ENCODE data around the gene TCEA2. TPM values are rescaled to one million over a fixed set of nuclear protein-coding genes. Genes with fewer than 3 reads are reported as not detected.
A peak's percentile ranks its signal among the peaks of the same experiment; 100 is the strongest.

Gene TCEA2
- total and polyA plus RNA-seq, 9 of the 15 experiments (the other 6 are each of a cell fraction or from before 2014, with no cell fraction given) = 1.4 to 28.7 (median 5.4) TPM

DNA sequence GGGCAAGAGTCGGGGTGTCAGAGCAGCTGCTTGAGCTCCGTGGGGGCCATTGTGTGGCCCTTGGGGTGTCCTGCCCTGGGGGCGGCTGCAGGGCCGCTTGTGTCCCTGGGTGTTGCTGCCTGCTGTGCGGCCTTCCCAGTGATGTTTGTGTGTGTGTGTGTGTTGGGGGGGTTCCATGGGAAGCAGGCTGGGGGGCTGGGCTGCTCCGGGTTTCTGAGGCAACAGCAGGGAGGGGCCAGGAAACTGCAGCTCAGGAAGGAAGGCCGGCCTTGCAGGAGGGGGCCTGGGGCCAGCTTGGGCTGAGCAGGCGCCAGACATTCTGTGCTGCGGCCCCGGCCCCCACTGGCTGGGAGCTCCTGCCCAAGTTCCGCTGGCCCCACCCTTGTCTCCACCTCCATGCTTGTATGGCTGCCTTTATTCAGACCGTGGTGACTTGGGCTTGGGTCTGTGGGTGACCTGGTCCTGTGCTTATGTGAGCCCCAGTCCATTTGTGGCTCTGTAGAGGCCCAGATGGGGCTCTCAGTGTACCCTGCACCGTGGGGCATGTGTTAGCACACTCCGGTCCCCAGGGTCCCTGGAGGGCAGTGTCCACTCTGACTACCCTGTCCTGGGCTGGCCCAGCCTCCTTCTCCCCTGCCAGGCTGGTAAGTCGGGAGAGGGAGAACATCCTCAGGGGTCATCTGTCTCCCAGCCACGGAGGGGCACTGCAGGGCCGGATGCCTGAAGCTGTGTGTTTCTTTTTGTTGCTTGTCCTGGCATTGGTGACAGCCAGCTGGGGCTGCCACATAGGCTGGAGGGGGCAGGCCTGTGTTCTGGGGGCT is 8.9 kb upstream of the TCEA2 start (continued):
- no peak for TF ChIP-seq MIER1 (IDR thresholded peaks at IDR 0.05; ENCODE audit: low read depth)
- TF ChIP-seq, protein P1, sequence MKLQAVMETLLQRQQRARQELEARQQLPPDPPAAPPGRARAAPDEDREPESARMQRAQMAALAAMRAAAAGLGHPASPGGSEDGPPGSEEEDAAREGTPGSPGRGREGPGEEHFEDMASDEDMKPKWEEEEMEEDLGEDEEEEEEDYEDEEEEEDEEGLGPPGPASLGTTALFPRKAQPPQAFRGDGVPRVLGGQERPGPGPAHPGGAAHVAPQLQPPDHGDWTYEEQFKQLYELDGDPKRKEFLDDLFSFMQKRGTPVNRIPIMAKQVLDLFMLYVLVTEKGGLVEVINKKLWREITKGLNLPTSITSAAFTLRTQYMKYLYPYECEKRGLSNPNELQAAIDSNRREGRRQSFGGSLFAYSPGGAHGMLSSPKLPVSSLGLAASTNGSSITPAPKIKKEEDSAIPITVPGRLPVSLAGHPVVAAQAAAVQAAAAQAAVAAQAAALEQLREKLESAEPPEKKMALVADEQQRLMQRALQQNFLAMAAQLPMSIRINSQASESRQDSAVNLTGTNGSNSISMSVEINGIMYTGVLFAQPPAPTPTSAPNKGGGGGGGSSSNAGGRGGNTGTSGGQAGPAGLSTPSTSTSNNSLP (IDR thresholded peaks at IDR 0.05; ENCODE audit: borderline replicate concordance, low read depth, low read length) = no peak
- no peak for TF ChIP-seq POLR2AphosphoS5 (IDR thresholded peaks at IDR 0.05; ENCODE audit: control insufficient read depth, insufficient read depth, low read depth, low read length)
- no peak for TF ChIP-seq ZNF316 (IDR thresholded peaks at IDR 0.05)
- TF ChIP-seq PTBP1 (IDR thresholded peaks at IDR 0.05; ENCODE audit: low read depth, low read length) = no peak
- no peak for TF ChIP-seq KLF16 (IDR thresholded peaks at IDR 0.05)
- TF ChIP-seq RFX1 (IDR thresholded peaks at IDR 0.05) = no peak
- TF ChIP-seq GTF2F1 (IDR thresholded peaks at IDR 0.05; ENCODE audit: low read depth, low read length) = no peak
- peak; percentile 42 for TF ChIP-seq ZFX (CRISPR knock-in tag; IDR thresholded peaks at IDR 0.05)
- TF ChIP-seq, protein P2, sequence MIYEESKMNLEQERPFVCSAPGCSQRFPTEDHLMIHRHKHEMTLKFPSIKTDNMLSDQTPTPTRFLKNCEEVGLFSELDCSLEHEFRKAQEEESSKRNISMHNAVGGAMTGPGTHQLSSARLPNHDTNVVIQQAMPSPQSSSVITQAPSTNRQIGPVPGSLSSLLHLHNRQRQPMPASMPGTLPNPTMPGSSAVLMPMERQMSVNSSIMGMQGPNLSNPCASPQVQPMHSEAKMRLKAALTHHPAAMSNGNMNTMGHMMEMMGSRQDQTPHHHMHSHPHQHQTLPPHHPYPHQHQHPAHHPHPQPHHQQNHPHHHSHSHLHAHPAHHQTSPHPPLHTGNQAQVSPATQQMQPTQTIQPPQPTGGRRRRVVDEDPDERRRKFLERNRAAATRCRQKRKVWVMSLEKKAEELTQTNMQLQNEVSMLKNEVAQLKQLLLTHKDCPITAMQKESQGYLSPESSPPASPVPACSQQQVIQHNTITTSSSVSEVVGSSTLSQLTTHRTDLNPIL (CRISPR knock-in tag; IDR thresholded peaks at IDR 0.05) = no peak
- no peak for TF ChIP-seq ZNF785 (CRISPR knock-in tag; IDR thresholded peaks at IDR 0.05)
- no peak for TF ChIP-seq OTX1 (CRISPR knock-in tag; IDR thresholded peaks at IDR 0.05)
- TF ChIP-seq ZNF57 (CRISPR knock-in tag; IDR thresholded peaks at IDR 0.05) = no peak
- no peak for TF ChIP-seq POLR2A (conservative IDR thresholded peaks at IDR 0.05)
- no peak for TF ChIP-seq PTRF (tag; IDR thresholded peaks at IDR 0.05)
- no peak for TF ChIP-seq KLF1 (tag; IDR thresholded peaks at IDR 0.05)
- TF ChIP-seq PHF8 (IDR thresholded peaks at IDR 0.05; ENCODE audit: borderline replicate concordance, low read length) = peak; percentile 39; the same call in 1 of the 2 replicates
- TF ChIP-seq ZBED1 (IDR thresholded peaks at IDR 0.05) = no peak
- TF ChIP-seq, protein P3, sequence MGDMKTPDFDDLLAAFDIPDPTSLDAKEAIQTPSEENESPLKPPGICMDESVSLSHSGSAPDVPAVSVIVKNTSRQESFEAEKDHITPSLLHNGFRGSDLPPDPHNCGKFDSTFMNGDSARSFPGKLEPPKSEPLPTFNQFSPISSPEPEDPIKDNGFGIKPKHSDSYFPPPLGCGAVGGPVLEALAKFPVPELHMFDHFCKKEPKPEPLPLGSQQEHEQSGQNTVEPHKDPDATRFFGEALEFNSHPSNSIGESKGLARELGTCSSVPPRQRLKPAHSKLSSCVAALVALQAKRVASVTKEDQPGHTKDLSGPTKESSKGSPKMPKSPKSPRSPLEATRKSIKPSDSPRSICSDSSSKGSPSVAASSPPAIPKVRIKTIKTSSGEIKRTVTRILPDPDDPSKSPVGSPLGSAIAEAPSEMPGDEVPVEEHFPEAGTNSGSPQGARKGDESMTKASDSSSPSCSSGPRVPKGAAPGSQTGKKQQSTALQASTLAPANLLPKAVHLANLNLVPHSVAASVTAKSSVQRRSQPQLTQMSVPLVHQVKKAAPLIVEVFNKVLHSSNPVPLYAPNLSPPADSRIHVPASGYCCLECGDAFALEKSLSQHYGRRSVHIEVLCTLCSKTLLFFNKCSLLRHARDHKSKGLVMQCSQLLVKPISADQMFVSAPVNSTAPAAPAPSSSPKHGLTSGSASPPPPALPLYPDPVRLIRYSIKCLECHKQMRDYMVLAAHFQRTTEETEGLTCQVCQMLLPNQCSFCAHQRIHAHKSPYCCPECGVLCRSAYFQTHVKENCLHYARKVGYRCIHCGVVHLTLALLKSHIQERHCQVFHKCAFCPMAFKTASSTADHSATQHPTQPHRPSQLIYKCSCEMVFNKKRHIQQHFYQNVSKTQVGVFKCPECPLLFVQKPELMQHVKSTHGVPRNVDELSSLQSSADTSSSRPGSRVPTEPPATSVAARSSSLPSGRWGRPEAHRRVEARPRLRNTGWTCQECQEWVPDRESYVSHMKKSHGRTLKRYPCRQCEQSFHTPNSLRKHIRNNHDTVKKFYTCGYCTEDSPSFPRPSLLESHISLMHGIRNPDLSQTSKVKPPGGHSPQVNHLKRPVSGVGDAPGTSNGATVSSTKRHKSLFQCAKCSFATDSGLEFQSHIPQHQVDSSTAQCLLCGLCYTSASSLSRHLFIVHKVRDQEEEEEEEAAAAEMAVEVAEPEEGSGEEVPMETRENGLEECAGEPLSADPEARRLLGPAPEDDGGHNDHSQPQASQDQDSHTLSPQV (IDR thresholded peaks at IDR 0.05) = peak; percentile 51; the same call in 1 of the 2 replicates
- no peak for TF ChIP-seq SREBF2 (CRISPR knock-in tag; IDR thresholded peaks at IDR 0.05)
- no peak for TF ChIP-seq CCAR2 (IDR thresholded peaks at IDR 0.05; ENCODE audit: low read depth, low read length)
- no peak for TF ChIP-seq RBM15 (IDR thresholded peaks at IDR 0.05; ENCODE audit: insufficient read depth, low read length)
- TF ChIP-seq ZNF311 (CRISPR knock-in tag; IDR thresholded peaks at IDR 0.05) = no peak
- TF ChIP-seq, protein P4, sequence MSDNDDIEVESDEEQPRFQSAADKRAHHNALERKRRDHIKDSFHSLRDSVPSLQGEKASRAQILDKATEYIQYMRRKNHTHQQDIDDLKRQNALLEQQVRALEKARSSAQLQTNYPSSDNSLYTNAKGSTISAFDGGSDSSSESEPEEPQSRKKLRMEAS (CRISPR knock-in tag; IDR thresholded peaks at IDR 0.05) = peak; percentile 30; the same call in 1 of the 2 replicates
